GOT3 (cell line): ENCODE results near the gene MRPS16.
"Not testable (repeated sequence)": the region's sequence is repeated elsewhere in the genome, so short reads cannot be mapped to it uniquely, and the experiment has no call there.

Experiments used
- DNase-seq: peaks from one replicate; lab custom pipeline; 2025; ENCODE audit warnings: mixed read lengths; lab: John Stamatoyannopoulos, UW

Gene MRPS16

DNA sequence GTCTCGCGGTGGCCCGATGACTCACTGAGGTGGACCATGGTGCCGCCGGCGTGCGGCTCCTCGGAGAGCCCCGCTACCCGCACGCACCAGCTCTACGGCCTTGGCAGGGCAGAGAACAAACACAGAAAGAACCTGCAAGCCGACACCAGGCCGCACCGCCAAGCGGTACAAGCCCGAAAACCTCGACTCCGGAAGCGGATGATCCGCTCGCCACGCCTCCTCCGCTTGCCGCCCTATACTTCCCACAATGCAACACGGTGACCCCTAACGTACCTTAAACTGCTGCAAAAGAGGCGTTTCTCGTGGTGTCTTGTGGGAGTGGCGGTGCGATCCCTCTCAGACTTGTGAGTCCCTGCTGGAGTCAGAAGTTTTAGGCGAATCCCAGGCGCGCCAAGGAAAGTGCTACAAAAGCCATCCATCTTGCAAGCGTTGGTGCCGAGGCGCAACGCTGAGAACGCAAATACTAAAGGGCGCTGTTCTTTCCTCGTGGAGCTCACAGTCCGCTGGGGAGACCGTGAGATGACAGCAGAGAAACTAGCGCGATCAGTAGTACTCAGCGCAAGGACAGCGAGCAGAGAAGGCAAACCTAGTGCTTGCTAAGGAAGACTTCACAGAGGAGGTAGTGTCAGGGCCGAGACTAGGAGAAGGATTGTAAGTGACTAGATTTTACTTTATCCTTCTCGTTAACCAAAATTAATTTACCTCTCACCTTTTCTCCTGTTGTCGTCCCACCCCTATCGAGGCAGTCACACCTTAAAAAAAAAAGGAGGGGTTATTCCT lies at the start of gene MRPS16:
Gene MRPS16 (minus strand): TSS at position 200 of the 780 bp plus-strand sequence. CDS start 162 bp downstream, at position 38.
- DNase-seq: peak; percentile 74

DNA sequence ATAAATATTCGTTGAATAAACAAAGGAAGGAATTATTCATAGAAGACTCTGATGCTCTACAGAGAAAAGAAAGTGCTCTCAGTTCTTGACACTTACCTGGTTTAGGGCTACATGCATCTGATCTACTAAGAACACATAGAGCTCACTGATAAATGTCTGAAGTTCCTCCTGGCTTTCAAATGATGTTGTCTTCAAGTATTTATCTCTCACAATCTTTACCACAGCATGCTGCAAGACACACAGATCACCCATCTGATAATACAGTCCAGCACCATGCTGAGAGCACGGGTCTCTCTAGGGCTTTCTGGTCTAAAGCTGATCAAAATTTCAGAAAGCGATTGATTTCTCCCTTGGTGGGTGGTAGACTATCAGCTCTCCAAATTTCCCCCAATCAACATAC lies 44.5 kb upstream of the MRPS16 start:
- no peak for DNase-seq

DNA sequence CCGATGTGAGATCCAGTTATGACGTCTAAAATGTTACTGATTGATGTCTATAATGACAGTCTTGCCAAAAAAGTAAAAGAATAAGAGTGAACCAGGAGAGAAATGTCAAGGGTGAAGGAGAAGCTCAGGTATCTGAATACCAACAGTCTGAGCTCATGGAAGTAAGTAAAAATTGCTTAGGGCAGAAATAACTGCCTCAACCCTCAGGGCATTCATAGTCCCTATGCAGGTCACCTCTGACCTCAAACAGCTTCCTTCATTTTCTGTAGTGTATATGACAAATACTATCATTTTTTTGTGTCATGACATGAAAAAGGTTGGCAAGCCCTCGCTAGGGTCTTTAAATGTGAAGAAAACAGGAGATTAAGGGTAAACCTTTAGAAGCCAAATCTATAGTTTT lies 41.0 kb upstream of the MRPS16 start:
- no peak for DNase-seq

DNA sequence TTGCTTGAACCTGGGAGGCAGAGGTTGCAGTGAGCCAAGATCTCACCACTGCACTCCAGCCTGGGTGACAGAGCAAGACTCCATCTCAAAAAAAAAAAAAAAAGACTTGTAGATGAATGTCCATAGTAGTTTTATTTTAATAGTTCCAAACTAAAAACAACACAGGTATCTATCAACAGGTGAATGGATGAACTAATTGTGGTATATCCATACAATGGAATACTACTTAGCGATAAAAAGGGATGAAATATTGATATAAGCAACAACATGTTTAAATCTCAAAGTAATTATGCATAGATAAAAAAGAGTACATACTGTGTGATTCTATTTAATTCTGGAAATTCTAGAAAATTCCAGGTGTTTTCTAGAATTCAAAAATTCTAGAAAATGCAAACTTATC lies 37.5 kb upstream of the MRPS16 start:
- no peak for DNase-seq

DNA sequence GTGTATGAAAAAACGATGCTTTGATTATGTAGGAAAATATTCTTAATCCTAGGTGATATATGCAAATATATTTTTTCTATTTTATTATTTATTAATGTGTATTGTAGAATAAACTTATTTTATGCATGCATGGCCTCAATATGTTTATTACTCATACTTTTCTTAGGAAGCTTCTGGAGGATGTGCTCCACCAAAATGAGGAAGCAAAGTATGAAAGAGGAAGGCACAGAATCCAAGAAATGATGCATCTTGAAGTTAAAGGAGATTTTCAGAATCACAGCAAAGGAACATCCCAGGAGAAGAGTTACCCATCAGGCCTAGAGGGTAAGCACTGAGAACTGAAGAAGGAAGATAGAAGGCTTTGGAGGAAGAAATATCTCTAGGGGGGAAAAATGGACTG lies 35.0 kb upstream of the MRPS16 start:
- DNase-seq: no peak

DNA sequence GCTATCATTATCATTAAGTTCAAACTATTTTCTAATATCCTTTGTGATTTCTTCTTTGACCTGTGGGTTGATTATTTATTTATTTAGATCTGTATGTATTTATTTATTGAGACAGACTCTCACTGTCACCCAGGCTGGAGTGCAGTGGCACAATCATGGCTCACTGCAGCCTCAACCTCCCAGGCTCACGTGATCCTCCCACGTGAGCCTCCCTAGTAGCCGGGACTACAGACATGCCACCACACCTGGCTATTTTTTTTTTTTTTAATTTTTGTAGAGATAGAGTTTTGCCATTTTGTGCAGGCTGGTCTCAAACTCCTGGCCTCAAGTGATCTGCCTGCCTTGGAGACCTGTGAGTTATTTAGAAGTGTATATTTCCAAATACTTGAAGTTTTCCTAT lies 28.7 kb upstream of the MRPS16 start:
- no peak for DNase-seq

DNA sequence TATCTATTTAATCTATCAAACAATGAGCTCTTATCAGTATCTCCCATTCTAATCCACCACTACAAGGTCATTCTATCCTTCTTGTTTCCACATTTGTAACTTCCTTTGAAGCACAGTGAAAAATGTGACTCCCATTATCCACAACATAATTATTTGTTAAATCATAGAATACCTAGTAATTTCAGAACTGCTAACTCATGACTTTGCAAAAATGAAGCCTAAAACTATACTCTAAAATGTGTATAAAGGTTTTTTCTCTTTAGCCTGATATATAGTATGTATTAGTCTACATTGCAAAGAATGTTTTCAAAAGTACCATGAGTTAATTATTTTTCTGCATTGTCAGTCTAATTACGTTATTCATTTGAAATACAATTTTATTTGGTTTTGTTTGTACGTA lies 12.0 kb upstream of the MRPS16 start:
- DNase-seq: no peak

DNA sequence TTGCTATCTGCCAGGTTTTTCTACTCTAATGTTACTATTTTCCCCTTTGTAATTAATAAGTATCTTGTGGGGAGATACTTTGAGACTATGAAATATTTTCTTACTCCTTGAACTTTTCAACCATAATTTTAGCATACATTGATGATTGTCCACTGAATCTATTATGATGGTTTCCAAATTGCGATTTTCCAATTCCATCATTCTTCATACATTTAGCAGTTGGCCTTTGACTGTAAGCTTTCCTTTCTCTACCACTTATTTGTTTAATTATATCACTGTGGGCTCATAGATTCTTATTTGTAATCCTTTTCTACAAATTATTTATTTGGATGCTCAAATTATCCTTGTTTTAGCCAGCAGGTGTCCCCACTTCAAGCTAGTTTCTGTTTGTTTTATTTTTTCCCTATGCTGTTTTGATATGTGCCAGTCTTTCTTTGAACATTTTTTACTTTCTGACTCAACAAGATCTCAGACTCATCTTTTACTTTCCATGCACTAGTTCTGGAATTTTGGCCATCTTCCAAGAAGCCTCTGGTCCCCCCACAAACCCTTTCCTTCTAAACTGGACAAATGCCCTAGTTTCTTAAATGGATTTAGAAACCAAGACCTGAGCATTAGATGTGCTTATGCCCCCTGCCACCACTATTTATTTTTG lies 11.4 kb upstream of the MRPS16 start:
- DNase-seq: no peak

DNA sequence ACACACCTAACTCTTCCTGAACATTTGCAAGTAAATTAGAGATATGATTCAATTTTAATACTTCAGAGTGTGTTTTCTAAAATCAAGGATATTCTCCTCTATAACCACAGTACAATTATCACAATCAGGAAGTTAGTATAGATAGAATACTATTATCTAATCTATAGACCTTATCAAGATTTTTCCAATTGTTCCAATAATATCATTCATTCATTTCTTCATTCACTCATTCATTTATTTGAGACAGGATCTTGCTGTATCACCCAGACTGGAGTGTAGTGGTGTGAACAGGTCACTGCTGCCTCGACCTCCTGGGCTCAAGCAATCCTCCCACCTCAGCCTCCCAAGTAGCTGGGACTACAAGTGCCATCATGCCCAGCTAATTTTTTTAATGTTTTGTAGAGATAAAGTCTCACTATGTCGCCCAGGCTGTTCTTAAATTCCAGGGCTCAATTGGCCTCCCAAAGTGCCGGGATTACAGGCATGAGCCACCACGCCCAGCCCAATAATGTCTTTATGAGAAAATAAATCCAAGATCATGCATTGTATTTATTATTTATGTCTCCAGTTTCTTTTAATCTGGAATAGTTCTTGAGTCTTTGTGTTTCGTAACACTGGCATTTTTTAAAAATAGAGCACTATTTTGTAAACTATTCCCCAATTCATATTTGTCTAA lies 10.6 kb upstream of the MRPS16 start:
- DNase-seq: no peak

DNA sequence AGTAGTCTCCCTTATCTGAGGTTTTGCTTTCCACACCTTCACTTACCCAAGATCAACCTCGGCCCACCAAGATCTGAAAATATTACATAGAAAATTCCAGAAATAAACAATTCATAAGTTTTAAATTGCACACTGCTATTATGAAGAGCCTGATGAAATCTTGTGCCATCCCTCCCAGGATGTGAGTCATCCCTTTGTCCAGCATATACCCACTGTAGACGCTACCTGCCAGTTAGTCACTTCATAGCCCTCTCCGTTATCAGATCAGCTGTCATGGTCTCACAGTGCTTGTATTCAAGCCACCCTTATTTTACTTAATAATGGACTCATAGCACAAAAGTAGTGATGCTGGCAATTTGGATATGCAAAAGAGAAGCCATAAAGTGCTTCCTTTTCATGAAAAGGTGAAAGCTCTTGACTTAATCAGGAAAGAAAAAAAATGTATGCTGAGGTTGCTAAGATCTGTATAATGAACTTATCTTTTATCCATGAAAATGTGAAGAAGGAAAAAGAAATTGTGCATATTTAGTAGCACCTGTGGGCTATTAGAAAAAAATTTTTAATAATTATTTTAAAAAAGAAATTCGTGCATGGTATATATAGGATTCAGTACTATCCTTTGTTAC lies 9.8 kb upstream of the MRPS16 start:
- DNase-seq: no peak

DNA sequence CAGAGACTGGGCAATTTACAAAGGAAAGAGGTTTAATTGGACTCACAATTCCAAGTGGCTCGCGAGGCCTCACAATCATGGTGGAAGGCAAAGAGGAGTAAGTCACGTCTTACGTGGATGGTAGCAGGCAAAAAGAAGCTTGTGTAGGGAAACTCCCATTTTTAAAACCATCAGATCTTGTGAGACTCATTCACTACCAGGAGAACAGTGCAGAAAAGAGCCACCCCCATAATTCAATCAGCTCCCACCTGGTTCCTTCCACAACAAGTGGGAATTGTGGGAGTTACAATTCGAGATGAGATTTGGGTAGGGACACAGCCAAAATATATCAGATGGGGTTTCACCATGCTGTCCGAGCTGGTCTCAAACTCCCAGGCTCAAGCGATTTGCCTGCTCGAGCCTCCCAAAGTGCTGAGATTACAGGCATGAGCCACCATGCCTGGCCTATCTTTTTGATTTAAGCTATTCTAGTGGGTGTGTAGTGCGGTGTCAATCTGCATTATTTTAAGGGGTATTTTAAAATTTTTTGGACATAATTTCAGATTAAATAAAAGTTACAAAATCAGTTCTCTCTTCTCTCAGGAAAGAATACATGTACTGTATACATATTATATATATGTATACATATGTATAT lies 9.0 kb upstream of the MRPS16 start:
- DNase-seq: no peak

DNA sequence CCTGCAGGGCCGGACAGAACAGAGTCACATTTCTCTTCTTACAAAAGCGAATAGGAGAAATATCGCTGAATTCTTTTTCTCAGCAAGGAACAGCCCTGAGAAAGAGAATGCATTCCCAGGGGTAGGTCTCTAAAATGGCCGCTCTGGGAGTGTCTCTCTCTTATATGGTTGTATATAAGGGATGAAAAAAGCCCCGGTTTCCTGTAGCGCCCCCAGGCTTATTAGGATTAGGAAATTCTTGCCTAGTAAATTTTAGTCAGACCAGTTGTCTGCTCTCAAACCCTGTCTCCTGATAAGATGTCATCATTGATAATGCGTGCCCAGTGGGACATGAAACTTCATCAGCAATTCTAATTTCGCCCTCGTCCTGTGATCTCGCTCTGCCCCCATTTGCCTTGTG lies 6.2 kb upstream of the MRPS16 start:
- DNase-seq: not testable (repeated sequence)

DNA sequence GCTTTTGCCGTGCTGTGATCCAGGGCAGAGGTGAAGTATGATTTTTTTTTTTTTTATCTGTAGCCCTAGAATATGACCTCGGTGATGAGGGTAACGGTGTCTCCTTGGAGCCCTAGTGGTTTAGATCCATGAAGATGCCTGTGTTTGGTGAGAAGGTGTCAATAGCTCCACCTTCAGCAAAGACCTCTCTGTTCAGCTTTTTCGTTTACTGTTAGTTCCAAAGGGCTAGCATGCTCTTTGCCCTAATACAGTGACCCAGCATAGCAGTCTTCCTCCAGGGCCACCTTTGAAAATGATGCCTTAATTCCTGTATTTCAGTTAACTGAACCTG lies 746 bp upstream of the MRPS16 start:
- DNase-seq: no peak

DNA sequence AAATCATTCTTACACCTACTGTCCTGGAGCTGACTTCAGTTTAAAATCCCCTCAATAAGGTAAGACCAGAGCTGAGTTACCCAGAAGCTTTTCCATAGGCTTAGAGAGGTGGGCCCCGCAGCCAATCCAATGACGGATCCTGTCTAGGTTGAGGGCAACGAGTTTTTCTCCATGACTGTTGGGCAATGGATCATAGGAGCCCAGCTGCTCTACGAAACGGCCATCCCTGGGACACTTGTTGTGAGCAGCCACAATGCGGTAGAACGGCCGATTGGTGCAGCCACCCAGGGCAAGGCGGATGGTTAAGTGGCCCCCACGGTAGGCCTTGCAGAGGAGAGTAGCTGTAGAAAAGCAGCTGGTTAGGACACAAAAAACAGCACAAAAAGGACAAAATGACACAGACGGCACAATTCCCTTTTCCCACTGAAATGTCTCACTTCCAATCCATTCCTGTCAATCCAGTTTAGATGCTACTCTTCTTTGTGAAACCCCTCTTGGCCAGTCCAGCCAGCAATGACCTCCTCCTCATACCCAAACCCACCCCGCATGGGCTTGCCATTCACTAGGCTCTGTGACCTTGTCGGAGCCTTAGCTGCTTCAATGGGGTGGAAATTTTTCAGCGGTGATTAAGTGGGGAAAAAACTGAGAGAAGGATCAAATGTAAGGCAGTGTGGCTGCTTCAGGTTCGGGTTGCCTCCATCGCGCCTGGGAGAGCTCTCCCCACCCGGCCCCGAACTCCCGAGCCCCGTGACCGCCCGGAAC lies 580 bp downstream of the MRPS16 start:
- DNase-seq: no peak

DNA sequence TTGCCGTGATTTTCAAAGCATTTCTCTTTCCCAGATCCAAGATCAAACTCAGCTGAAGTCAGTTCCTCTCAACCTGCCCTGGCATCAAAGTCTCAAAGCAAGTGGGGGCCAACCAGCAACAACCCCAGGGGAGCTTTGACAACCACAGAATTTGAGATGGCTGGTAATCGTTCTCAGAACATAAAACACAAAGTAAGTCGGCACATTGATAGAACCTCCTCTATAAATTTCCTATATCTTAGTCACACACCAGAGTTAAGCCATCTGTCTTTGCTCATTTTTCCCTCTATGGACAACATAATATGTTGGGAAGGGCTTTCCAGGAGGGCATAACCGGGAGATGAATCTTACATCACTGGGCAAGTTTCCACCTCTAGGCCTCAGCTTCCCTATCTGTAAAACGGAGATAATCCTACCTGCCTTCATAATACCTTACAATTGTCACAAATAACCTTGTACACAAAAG lies 4.2 kb downstream of the MRPS16 start:
- no peak for DNase-seq

DNA sequence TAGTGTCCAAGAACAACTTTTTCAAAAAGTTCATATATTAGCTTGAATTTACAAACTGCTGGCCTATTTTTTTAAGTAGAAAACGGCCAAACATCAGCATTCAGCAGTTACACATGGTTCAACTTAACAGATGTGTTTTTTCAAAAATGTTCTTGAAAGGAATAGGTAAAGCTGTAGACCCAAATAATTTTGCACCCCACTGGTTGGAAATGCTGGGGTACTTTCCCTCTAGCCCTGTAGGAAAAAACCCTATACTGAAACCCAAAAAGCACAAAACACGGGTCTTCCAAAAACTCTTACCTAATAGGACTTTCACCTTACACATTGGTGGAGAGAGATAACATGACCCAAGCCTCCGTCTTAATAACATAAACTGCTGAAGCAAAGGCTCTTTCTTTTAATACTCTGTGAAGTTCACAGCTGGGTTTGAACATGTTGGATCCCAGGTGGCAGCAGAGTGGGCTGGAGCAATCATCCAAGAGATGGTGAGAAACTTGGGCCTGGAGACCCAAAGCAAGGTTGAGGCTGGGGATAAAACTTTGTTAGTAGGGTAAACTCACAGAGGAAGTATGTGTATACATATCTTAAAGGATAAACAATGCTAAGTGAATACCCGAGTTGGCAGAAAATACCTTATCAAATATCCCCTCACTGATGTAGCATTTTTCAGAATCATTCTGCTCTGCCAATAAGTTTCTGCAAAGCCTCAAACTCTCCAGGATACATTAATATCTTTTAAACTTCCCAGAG lies 4.8 kb downstream of the MRPS16 start:
- DNase-seq: no peak

DNA sequence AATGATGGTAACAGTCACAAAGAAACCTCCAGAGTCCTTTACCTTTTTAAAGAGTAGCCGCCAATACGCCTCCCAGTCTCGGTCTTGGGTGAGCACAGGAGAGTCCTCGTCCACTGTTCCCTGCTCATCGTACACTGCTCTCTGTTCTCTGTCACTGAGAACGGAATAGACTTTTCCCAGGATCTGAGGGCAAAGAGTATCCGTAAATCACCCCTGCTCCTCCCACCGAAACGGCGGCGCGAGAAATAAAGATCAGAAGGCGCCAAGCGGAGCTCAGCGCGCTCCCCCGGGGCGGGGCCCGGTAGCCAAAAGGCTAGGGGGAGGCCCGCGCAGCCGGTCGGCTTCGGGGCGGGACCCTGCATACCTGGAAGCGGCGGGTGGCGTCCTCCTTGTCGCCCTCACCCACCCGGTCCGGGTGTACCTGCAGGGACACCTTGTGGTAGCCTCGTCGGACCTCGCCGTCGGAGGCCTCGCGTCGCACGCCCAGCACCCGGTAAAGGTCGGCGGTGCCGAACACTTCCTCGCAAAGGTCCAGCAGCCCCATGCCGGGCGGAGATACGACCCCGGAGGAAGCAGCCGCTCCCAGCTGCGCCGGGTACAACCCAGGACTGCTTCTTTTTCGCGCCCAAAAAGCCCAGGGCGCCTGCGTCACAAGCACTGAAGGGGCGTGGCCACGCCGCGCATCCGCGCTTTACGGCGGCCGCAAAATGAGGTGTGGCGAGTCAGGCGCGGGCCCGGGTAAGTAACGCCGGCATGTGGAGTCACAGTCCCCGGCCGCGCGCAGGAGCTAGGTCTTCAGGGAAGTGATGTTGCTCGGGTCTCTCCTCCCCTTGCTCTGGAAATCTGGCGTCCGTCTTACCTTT lies 5.6 kb downstream of the MRPS16 start, which contains the start of gene DNAJC9:
Gene DNAJC9 (minus strand): TSS at position 610 of the 863 bp plus-strand sequence. CDS start 66 bp downstream, at position 544.
- DNase-seq: peak; percentile 71

DNA sequence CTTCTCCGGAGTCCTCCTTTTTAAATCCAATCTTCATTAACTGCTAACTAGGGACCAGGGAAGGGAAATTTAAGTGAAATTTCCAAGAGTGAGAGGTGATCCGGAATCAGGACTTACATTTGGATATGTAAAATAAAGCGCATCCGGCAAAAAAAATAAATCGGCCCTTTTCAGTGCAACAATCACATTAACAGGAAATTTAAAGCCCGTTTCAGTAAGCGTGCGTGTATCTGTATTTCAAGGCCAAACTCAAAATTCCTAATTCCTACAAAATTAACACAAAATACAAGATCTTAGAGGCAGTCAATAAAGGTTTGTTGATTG lies 6.2 kb downstream of the MRPS16 start:
- DNase-seq: no peak

DNA sequence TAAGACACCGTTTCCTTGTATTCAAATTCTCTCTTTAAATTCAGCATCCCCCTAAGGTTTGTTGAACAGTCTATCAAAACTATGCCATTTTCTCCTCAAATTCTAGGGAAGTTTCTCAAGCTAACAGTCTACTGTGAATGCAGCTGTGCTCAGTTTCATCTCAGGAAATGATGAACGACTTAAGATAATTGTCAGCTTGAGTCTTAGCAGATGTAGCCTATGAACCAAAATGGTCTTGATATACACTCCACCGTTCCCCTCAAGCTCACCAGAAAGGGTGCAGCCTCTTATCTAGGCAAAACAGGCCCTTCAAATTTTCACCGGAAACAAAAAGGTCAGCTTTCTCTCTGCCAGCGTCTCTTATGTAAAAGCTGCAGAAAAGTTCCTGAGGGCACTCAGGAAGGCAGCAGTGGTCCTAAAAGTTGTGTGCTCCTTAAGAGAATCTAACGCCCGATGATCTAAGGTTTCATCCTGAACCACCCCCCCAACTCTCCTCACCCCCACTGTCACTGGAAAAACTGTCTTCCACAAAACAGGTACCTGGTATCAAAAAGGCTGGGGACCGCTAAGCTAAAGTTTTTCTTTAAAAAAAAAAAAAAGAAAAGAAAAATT lies 7.5 kb downstream of the MRPS16 start:
- no peak for DNase-seq
